OCI-LY7 (cell line): ENCODE data around the gene FAM111A. TPM values are rescaled to one million over a fixed set of nuclear protein-coding genes. Genes with fewer than 3 reads are reported as not detected.

Experiments
- BruUV-seq: library from RNA; stranded (reverse); fragments of 400-500 nt; replicated peaks from 2 replicates; lab custom pipeline; 2021; lab: Mats Ljungman, UMichigan
- CTCF ChIA-PET: fragments of 300-600 bp; sonication (Branson Sonifier 250); formaldehyde crosslinking; loops from one replicate; lab custom pipeline; 2022; ENCODE audit warnings: antibody characterized with exemption; ENCODE audit not compliant: unreplicated experiment; lab: Charles Lee
- POLR2A ChIA-PET: fragments of 300-600 bp; sonication (Branson Sonifier 250); formaldehyde crosslinking; loops from one replicate; lab custom pipeline; 2022; ENCODE audit warnings: antibody characterized with exemption; lab: Charles Lee
- DNase-seq: peaks from one replicate; pipeline ENCODE4 v3.0.0-alpha.2; 2015; ENCODE audit warnings: low spot score
- H2AFZ ChIP-seq: fragments of 200-600 bp; sonication (generic), shearing (Covaris generic); 2 replicates; pipeline ENCODE4 v1.6.1; 2014; ENCODE audit warnings: mild to moderate bottlenecking, antibody characterized with exemption, low read length, moderate library complexity
- H3K27ac ChIP-seq: fragments of 200-600 bp; sonication (generic); 2 replicates; pipeline ENCODE4 v1.5.1; 2014; ENCODE audit warnings: mixed run types, low read depth, mild to moderate bottlenecking, moderate library complexity, low read length, inconsistent platforms; ENCODE audit not compliant: poor library complexity, severe bottlenecking
- H3K36me3 ChIP-seq: fragments of 200-600 bp; sonication (generic); 2 replicates; pipeline ENCODE4 v1.6.1; 2014; ENCODE audit warnings: mild to moderate bottlenecking, antibody characterized with exemption, low read length, moderate library complexity, mixed read lengths; ENCODE audit not compliant: insufficient read depth
- H3K4me1 ChIP-seq: fragments of 200-600 bp; sonication (generic); 2 replicates; pipeline ENCODE4 v1.5.1; 2014; ENCODE audit warnings: mild to moderate bottlenecking, low read length; ENCODE audit not compliant: insufficient read depth, poor library complexity, severe bottlenecking
- H3K4me2 ChIP-seq: fragments of 200-600 bp; sonication (generic); 2 replicates; pipeline ENCODE4 v1.6.1; 2014; ENCODE audit warnings: mild to moderate bottlenecking, low read length
- H3K4me3 ChIP-seq: fragments of 200-600 bp; sonication (generic); 2 replicates; pipeline ENCODE4 v1.5.1; 2014; ENCODE audit warnings: mild to moderate bottlenecking, low read depth, low read length; ENCODE audit not compliant: poor library complexity, severe bottlenecking
- H3K79me2 ChIP-seq: fragments of 200-600 bp; sonication (generic); 2 replicates; pipeline ENCODE4 v1.6.1; 2016; ENCODE audit warnings: low read depth, mild to moderate bottlenecking, low read length, moderate library complexity, mixed read lengths; ENCODE audit not compliant: insufficient read depth
- H3K9me2 ChIP-seq: fragments of 200-600 bp; sonication (generic); 2 replicates; pipeline ENCODE4 v1.6.1; 2016; ENCODE audit warnings: mild to moderate bottlenecking, low read length, mixed read lengths; ENCODE audit not compliant: insufficient read depth
- H3K9me3 ChIP-seq: fragments of 200-600 bp; sonication (generic); 2 replicates; pipeline ENCODE4 v1.6.1; 2014; ENCODE audit warnings: mild to moderate bottlenecking, mixed run types, low read length, mixed read lengths
- H4K20me1 ChIP-seq: fragments of 200-600 bp; sonication (generic); 2 replicates; pipeline ENCODE4 v1.6.1; 2014; ENCODE audit warnings: mild to moderate bottlenecking, antibody characterized with exemption, low read length, moderate library complexity, mixed read lengths; ENCODE audit not compliant: insufficient read depth
- EZH2phosphoT487 ChIP-seq: fragments of 200-600 bp; sonication (generic); IDR thresholded peaks from 2 replicates; pipeline ENCODE4 v1.6.1; 2018; ENCODE audit warnings: low read depth, borderline replicate concordance, mild to moderate bottlenecking, mixed run types, antibody characterized with exemption, low read length, moderate library complexity, mixed read lengths
- intact Hi-C: fragments of 100-400 bp; cut with micrococcal nuclease; formaldehyde crosslinking; loops from one replicate; pipeline ENCODE4 v1.10.0; 2022; ENCODE audit not compliant: unreplicated experiment
- total RNA-seq, 2 experiments: library from RNA; depleted of rRNA in 1 of 2; stranded (reverse); fragments of >200 nt in 1 of 2; shearing (Covaris generic) in 1 of 2; gene quantifications; 2 replicates each; pipeline ENCODE4 v1.2.3, GENCODE V29; 2014 to 2022
- TF ChIP-seq, protein P1 (sequence below): fragments of 200-600 bp; sonication (generic); conservative IDR thresholded peaks from 2 replicates; pipeline ENCODE4 v1.5.1; 2014; ENCODE audit warnings: mild to moderate bottlenecking, antibody characterized with exemption, low read length, moderate library complexity, mixed read lengths

The FAM111A gene
- total RNA-seq, 2 experiments from 2014 or later = 83.9 to 93.7 TPM

DNA sequence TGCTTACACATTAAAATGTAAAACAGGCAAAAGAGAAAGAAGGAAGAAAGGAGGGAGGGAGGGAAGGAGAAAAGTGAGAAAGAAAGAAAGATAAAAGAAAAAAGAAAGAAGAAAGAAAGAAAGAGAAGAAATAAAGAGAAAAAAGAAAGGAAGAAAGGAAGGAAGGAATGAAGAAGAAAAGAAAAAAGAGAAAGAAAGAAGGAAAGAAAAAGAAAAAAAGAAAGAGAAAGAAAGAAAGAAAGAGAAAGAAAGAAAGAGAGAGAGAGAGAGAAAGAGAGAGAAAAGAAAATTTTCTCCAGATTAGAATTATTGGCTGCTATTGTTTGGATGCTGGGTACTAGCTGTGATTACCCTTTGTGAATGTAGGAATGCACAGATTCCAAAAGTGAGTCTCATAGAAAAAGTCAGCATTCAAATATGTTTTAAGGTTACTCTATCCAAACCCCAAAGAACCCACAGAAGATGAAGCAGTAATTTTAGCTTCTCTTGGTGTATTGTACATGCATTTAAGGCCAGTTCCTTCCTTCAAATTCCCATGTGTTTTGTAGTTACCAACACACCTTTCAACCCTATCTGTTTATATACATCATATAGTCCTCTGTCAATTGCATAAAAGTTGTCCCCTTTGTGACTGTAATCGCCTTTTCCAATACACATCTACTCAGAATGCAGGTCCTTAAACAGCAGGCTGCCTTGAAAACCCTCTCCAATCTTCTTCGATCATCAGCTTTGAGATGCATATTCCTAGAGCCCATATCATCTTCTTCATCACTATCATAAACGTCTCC is 789 bp upstream of the FAM111A start:
- TSS peak; percentile 69 for BruUV-seq
- POLR2A ChIA-PET = interaction anchor here (0.6 to 1.4 kb wide), 5 partner anchors 8 to 721 kb away, joined by 3 to 6 read pairs (median 3); no protein-coding TSS in a partner anchor
- CTCF ChIA-PET = interaction anchor here (0.5 to 1.8 kb wide), 3 partner anchors 16 to 368 kb away, joined by 3 to 7 read pairs (median 3); no protein-coding TSS in a partner anchor
- peak overlapping the region; percentile 95 for H3K4me2 ChIP-seq
- peaks cover 31% of the 10 kb centered on the region for H3K4me1 ChIP-seq
- no peak for DNase-seq
- intact Hi-C loops = loop anchor here (1.0 to 10.0 kb wide), 3 partner anchors 16 to 673 kb away; partner anchors contain the start of genes FAM111B and MRPL16
- no peaks in the 10 kb centered on the region for H3K9me2 ChIP-seq
- H3K4me3 ChIP-seq = peak overlapping the region; percentile 90
- H3K9me3 ChIP-seq = no peaks in the 10 kb centered on the region
- H2AFZ ChIP-seq = peak overlapping the region; percentile 93
- peak overlapping the region; percentile 90 for H3K27ac ChIP-seq
- peaks cover 26% of the 10 kb centered on the region for H3K79me2 ChIP-seq
- peaks cover 9% of the 10 kb centered on the region for H3K36me3 ChIP-seq
- TF ChIP-seq EZH2phosphoT487 = no peak
- TF ChIP-seq, protein P1, sequence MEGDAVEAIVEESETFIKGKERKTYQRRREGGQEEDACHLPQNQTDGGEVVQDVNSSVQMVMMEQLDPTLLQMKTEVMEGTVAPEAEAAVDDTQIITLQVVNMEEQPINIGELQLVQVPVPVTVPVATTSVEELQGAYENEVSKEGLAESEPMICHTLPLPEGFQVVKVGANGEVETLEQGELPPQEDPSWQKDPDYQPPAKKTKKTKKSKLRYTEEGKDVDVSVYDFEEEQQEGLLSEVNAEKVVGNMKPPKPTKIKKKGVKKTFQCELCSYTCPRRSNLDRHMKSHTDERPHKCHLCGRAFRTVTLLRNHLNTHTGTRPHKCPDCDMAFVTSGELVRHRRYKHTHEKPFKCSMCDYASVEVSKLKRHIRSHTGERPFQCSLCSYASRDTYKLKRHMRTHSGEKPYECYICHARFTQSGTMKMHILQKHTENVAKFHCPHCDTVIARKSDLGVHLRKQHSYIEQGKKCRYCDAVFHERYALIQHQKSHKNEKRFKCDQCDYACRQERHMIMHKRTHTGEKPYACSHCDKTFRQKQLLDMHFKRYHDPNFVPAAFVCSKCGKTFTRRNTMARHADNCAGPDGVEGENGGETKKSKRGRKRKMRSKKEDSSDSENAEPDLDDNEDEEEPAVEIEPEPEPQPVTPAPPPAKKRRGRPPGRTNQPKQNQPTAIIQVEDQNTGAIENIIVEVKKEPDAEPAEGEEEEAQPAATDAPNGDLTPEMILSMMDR = no peak
- H4K20me1 ChIP-seq = no peaks in the 10 kb centered on the region

DNA sequence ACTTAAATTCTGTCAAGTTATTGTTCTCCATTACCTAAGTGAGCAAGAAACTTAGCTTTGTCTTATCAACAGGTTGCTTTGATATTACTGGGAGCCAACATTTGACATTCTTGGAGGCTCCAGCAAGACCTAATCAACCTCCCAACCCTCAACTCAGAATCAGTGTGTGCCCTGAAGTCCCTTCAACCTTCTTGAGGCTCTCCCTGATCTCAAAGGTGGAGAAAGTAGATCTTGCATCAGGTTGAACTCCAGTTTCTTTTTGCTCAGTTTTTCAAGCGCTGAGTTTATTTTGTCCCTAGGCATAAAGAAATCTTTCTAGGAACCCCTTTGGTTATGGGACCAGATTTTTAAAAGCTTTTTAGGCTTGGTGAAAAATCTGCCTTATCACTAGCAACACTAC is 1.4 kb downstream of the FAM111A start:
- TSS peak; percentile 46 for BruUV-seq
- H2AFZ ChIP-seq = peak overlapping the region; percentile 71; the same call in 1 of the 2 replicates

More for the DNA sequence above, 1.4 kb downstream of the FAM111A start:
- H3K4me1 ChIP-seq = peaks cover 47% of the 10 kb centered on the region
- H3K36me3 ChIP-seq = peaks cover 31% of the 10 kb centered on the region
- POLR2A ChIA-PET = interaction anchor here (0.7 to 2.6 kb wide), 9 partner anchors 14 to 667 kb away, joined by 3 to 14 read pairs (median 4); partner anchors contain the start of genes FAM111B and LPXN
- CTCF ChIA-PET = interaction anchor here (1.0 to 1.2 kb wide), 3 partner anchors 14 to 576 kb away, joined by 3 to 5 read pairs (median 4); no protein-coding TSS in a partner anchor
- peaks cover 48% of the 10 kb centered on the region for H3K79me2 ChIP-seq
- H3K4me2 ChIP-seq = peak overlapping the region; percentile 95
- peak overlapping the region; percentile 90 for H3K27ac ChIP-seq
- no peaks in the 10 kb centered on the region for H4K20me1 ChIP-seq
- intact Hi-C loops = loop anchor here (2.0 to 10.0 kb wide), 2 partner anchors 565 to 671 kb away; partner anchors contain the start of genes MRPL16 and ZFP91
- H3K9me2 ChIP-seq = no peaks in the 10 kb centered on the region
- no peaks in the 10 kb centered on the region for H3K9me3 ChIP-seq
- peak; percentile 16 for DNase-seq
- no peak for TF ChIP-seq EZH2phosphoT487
- TF ChIP-seq, protein P1 = no peak
- peak overlapping the region; percentile 90 for H3K4me3 ChIP-seq
